ENCODE measurements around the gene SARDH.

Gene SARDH

GRCh38 chr9:133661846-133662540 is 76.2 kb downstream of the SARDH start:
- Histone ChIP-seq H3K9me2 (replicated peaks; ENCODE audit: insufficient read depth, low read length) (no peaks in the 10 kb centered on the region), H3K4me3 (ENCODE audit: low read length) (no peak overlapping the region), H3K79me2 (ENCODE audit: low read length) (no peaks in the 10 kb centered on the region), H3F3A (ENCODE audit: insufficient read depth, low read length) (no peaks in the 10 kb centered on the region), H4K20me1 (ENCODE audit: insufficient read depth, low read length) (no peaks in the 10 kb centered on the region), H3K9ac (ENCODE audit: low read length) (no peak overlapping the region), H3K27me3 (replicated peaks; ENCODE audit: insufficient read depth, low read length) (peaks cover 96% of the 10 kb centered on the region), H3K27ac (ENCODE audit: low read length) (no peak overlapping the region), H3K9me3 (replicated peaks; ENCODE audit: insufficient read depth, low read length) (no peaks in the 10 kb centered on the region), H3K4me1 (ENCODE audit: low read length) (no peaks in the 10 kb centered on the region), H3K4me2 (ENCODE audit: low read depth, low read length) (no peak overlapping the region), H2AFZ (ENCODE audit: low read length) (no peak overlapping the region), H3K36me3 (replicated peaks; ENCODE audit: insufficient read depth, low read length) (no peaks in the 10 kb centered on the region)
- DNase-seq, result no peak
- no peak for TF ChIP-seq CTCF (IDR thresholded peaks at IDR 0.05; ENCODE audit: low read length)
- no peak for TF ChIP-seq EZH2 (optimal IDR thresholded peaks at IDR 0.05; ENCODE audit: low read depth, low read length)
- no peak for TF ChIP-seq EZH2phosphoT487 (IDR thresholded peaks at IDR 0.05; ENCODE audit: low read length)

DNA sequence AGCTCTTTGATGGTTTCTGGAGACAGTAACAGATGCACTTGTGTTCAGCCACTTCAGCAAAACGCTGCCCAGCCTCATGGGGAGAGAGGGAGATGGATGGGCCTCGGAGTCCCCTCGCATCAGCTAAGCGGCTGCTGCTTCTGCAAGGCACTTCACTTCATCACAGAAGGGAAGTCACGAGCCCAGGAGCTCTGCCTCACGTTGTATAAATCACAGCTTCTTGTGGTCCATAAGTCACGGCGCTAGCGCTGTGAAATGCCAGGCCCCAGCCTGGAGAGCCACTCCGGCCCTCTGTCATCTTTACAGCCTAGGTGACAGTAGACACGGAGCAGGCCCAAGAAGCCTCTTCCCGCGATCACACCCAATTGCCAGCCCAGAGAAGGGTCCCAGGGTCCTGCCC is 78.6 kb downstream of the SARDH start:
- DNase-seq, result no peak
- no peak overlapping the region for H3K4me2 ChIP-seq (ENCODE audit: low read depth, low read length)
- no peaks in the 10 kb centered on the region for H3K36me3 ChIP-seq (replicated peaks; ENCODE audit: insufficient read depth, low read length)

GRCh38 chr9:133658442-133659431 is 79.4 kb downstream of the SARDH start:
- H3K4me1 ChIP-seq (ENCODE audit: low read length), result no peaks in the 10 kb centered on the region
- no peak for DNase-seq
- H3K9ac ChIP-seq (ENCODE audit: low read length), result no peak overlapping the region
- H4K20me1 ChIP-seq (ENCODE audit: insufficient read depth, low read length), result no peaks in the 10 kb centered on the region
- no peaks in the 10 kb centered on the region for H3K36me3 ChIP-seq (replicated peaks; ENCODE audit: insufficient read depth, low read length)
- no peak overlapping the region for H3K4me2 ChIP-seq (ENCODE audit: low read depth, low read length)
- TF ChIP-seq CTCF (IDR thresholded peaks at IDR 0.05; ENCODE audit: low read length) (no peak), EZH2phosphoT487 (IDR thresholded peaks at IDR 0.05; ENCODE audit: low read length) (no peak), EZH2 (optimal IDR thresholded peaks at IDR 0.05; ENCODE audit: low read depth, low read length) (no peak)
- no peak overlapping the region for H2AFZ ChIP-seq (ENCODE audit: low read length)
- peaks cover 96% of the 10 kb centered on the region for H3K27me3 ChIP-seq (replicated peaks; ENCODE audit: insufficient read depth, low read length)
- no peak overlapping the region for H3K4me3 ChIP-seq (ENCODE audit: low read length)
- H3K9me3 ChIP-seq (replicated peaks; ENCODE audit: insufficient read depth, low read length), result no peaks in the 10 kb centered on the region
- H3K9me2 ChIP-seq (replicated peaks; ENCODE audit: insufficient read depth, low read length), result no peaks in the 10 kb centered on the region
- H3K79me2 ChIP-seq (ENCODE audit: low read length), result no peaks in the 10 kb centered on the region
- no peak overlapping the region for H3K27ac ChIP-seq (ENCODE audit: low read length)
- no peaks in the 10 kb centered on the region for H3F3A ChIP-seq (ENCODE audit: insufficient read depth, low read length)

More for the DNA sequence above, 78.6 kb downstream of the SARDH start:
- no peak overlapping the region for H3K4me3 ChIP-seq (ENCODE audit: low read length)
- no peak for TF ChIP-seq EZH2 (optimal IDR thresholded peaks at IDR 0.05; ENCODE audit: low read depth, low read length)
- no peak for TF ChIP-seq EZH2phosphoT487 (IDR thresholded peaks at IDR 0.05; ENCODE audit: low read length)
- TF ChIP-seq CTCF (IDR thresholded peaks at IDR 0.05; ENCODE audit: low read length), result no peak
- H3K9me3 ChIP-seq (replicated peaks; ENCODE audit: insufficient read depth, low read length), result no peaks in the 10 kb centered on the region
- H2AFZ ChIP-seq (ENCODE audit: low read length), result no peak overlapping the region
- H3K27me3 ChIP-seq (replicated peaks; ENCODE audit: insufficient read depth, low read length), result peaks cover 98% of the 10 kb centered on the region
- no peaks in the 10 kb centered on the region for H3F3A ChIP-seq (ENCODE audit: insufficient read depth, low read length)
- no peaks in the 10 kb centered on the region for H3K9me2 ChIP-seq (replicated peaks; ENCODE audit: insufficient read depth, low read length)
- H3K9ac ChIP-seq (ENCODE audit: low read length), result no peak overlapping the region
- no peaks in the 10 kb centered on the region for H3K4me1 ChIP-seq (ENCODE audit: low read length)
- no peak overlapping the region for H3K27ac ChIP-seq (ENCODE audit: low read length)
- H3K79me2 ChIP-seq (ENCODE audit: low read length), result no peaks in the 10 kb centered on the region
- H4K20me1 ChIP-seq (ENCODE audit: insufficient read depth, low read length), result no peaks in the 10 kb centered on the region
